ENCODE measurements around the gene IL1R1.

IL1R1 gene

DNA sequence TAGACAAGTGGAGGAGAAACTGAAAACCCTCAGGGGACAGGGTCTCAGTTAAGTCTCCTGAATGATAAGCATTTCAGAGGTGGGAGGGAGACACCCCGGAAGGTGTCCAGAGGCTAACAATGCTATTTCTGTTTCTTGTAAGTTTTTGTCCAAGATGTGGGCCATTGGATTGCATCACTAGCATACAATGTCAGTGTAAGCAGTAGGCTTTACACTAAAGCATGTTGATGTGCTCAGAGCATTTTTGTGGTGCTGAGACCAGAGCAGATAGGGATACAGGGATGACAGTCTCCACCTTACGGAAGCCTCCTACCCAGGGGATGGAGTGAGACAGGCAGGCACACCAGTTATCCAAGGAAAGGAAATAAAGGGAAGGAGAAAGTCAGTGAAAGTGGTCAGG is 2.2 kb upstream of the IL1R1 start:
- DNase-seq (ENCODE audit: low read depth), result no peak
- H3K4me3 ChIP-seq (ENCODE audit: low read depth, low read length), result no peak overlapping the region
- TF ChIP-seq, protein P1, sequence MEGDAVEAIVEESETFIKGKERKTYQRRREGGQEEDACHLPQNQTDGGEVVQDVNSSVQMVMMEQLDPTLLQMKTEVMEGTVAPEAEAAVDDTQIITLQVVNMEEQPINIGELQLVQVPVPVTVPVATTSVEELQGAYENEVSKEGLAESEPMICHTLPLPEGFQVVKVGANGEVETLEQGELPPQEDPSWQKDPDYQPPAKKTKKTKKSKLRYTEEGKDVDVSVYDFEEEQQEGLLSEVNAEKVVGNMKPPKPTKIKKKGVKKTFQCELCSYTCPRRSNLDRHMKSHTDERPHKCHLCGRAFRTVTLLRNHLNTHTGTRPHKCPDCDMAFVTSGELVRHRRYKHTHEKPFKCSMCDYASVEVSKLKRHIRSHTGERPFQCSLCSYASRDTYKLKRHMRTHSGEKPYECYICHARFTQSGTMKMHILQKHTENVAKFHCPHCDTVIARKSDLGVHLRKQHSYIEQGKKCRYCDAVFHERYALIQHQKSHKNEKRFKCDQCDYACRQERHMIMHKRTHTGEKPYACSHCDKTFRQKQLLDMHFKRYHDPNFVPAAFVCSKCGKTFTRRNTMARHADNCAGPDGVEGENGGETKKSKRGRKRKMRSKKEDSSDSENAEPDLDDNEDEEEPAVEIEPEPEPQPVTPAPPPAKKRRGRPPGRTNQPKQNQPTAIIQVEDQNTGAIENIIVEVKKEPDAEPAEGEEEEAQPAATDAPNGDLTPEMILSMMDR (IDR thresholded peaks at IDR 0.05; ENCODE audit: low read depth, low read length, missing control alignments), result no peak

- TF ChIP-seq, protein P1 (IDR thresholded peaks at IDR 0.05; ENCODE audit: low read depth, low read length, missing control alignments), result no peak
- H3K4me3 ChIP-seq (ENCODE audit: low read depth, low read length), result no peak overlapping the region
- DNase-seq (ENCODE audit: low read depth), result no peak
Observed at GRCh38 chr2:102141011-102141943, 1.3 kb upstream of the IL1R1 start.

GRCh38 chr2:102142829-102143449 is 393 bp downstream of the IL1R1 start:
- TF ChIP-seq, protein P1 (IDR thresholded peaks at IDR 0.05; ENCODE audit: low read depth, low read length, missing control alignments), result no peak
- no peak overlapping the region for H3K4me3 ChIP-seq (ENCODE audit: low read depth, low read length)
- DNase-seq (ENCODE audit: low read depth), result no peak

DNA sequence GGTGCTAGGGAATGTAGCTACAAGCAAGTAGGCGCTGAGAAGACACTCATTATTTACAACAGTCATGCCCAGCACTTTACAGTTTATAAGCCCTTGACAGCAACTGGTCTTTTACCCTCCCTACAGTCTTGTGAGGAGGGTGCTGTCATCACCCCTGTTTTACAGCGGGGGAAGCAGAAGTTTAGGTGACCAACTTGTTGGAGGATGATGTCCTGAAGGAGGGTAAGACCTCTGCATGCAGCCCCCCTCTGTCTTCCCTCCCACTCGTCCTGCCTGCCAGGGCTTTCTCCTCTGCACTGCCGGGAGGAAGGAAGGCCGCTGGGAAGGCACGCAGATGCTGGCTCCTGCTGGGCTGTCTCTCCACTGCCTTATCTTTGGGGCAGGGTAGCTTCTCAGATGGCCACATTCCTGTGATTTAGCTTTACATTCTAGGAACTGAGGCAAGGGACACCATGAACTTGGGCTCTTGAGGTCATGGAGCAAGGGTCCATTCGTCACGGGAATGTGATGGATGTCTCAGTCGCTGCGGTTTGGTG is 972 bp downstream of the IL1R1 start:
- H3K4me3 ChIP-seq (ENCODE audit: low read depth, low read length), result no peak overlapping the region
- DNase-seq (ENCODE audit: low read depth), result no peak

GRCh38 chr2:102144128-102144527 is 1.6 kb downstream of the IL1R1 start:
- DNase-seq (ENCODE audit: low read depth), result no peak
- TF ChIP-seq, protein P1 (IDR thresholded peaks at IDR 0.05; ENCODE audit: low read depth, low read length, missing control alignments), result no peak
- H3K4me3 ChIP-seq (ENCODE audit: low read depth, low read length), result no peak overlapping the region

More for the DNA sequence above, 972 bp downstream of the IL1R1 start:
- TF ChIP-seq, protein P1 (IDR thresholded peaks at IDR 0.05; ENCODE audit: low read depth, low read length, missing control alignments), result no peak

- no peak overlapping the region for H3K4me3 ChIP-seq (ENCODE audit: low read depth, low read length)
- no peak for DNase-seq (ENCODE audit: low read depth)
- TF ChIP-seq, protein P1 (IDR thresholded peaks at IDR 0.05; ENCODE audit: low read depth, low read length, missing control alignments), result no peak
Observed at GRCh38 chr2:102145107-102145506, 2.6 kb downstream of the IL1R1 start.
